NCI-H128 (cell line): ENCODE measurements around the gene USP28.
"Not testable (repeated sequence)": the region's sequence is repeated elsewhere in the genome, so short reads cannot be mapped to it uniquely, and the experiment has no call there.

ENCODE experiments used
- DNase-seq: peaks from one replicate; lab custom pipeline; 2025; ENCODE audit not compliant: unreplicated experiment; lab: John Stamatoyannopoulos, UW

Gene USP28, protein sequence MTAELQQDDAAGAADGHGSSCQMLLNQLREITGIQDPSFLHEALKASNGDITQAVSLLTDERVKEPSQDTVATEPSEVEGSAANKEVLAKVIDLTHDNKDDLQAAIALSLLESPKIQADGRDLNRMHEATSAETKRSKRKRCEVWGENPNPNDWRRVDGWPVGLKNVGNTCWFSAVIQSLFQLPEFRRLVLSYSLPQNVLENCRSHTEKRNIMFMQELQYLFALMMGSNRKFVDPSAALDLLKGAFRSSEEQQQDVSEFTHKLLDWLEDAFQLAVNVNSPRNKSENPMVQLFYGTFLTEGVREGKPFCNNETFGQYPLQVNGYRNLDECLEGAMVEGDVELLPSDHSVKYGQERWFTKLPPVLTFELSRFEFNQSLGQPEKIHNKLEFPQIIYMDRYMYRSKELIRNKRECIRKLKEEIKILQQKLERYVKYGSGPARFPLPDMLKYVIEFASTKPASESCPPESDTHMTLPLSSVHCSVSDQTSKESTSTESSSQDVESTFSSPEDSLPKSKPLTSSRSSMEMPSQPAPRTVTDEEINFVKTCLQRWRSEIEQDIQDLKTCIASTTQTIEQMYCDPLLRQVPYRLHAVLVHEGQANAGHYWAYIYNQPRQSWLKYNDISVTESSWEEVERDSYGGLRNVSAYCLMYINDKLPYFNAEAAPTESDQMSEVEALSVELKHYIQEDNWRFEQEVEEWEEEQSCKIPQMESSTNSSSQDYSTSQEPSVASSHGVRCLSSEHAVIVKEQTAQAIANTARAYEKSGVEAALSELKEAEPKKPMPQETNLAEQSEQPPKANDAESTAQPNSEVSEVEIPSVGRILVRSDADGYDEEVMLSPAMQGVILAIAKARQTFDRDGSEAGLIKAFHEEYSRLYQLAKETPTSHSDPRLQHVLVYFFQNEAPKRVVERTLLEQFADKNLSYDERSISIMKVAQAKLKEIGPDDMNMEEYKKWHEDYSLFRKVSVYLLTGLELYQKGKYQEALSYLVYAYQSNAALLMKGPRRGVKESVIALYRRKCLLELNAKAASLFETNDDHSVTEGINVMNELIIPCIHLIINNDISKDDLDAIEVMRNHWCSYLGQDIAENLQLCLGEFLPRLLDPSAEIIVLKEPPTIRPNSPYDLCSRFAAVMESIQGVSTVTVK

DNA sequence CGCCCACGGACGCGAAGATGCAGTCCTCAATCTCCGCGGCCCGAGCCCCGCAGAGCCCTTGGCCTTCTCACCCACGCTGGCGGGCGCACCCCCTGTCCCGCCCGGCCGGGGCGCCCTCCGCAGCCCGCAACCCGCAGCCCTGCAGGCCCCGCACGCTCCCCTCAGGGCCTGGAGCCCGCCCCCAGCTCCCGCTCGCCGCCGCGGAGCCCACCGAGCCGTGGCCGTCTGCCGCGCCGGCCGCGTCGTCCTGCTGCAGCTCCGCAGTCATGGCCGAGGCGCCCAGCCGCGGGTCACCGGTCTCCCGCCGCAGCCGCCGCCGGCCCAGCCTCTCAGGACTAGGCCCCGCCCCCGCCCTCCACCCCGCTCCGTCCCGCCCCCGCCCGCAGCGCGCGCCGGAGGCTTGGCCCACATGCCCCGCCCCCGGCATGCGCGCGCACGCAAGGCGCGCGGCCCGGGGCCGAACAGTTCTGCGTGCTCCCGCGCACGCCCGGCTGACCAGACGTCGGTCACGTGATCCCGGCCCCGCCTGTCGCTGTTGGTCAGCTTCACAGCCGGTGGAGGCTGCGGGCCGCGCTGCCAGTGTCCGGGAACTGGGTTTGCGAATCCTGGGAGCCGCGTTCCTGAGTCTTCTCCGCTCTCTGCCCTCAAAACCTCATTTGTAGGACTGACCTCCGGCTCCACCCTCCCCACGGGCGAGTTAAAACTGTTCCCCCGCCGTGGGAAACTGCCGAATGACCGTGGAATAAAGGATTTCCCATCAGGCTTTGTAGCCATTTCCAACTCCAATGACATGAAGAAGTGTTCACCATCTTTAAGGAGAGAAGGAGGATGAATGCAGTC, at the start of gene USP28:
TSS of gene USP28 (minus strand) at position 339 of the 840 bp plus-strand sequence. CDS start at position 268, 71 bp downstream.
- peak; percentile 89 for DNase-seq

DNA sequence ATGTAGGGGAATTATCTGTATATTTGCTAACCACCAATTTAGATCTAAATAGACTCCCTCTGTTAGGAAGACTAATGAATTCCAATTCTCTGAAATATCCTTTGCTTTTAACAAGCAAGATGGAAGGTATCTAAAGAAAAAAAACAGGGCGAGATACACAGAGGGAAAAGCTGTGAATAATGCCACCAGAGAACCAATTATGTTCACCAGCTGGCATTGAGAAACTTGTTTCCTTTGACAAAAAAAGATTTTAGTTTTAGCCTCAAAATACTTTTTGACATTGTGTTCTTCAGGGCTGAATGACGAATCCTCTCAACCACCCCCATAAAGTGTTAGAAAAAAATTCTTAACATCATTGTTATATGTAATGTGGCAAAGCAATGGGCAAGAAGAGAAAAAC, 48.2 kb upstream of the USP28 start:
- no peak for DNase-seq

DNA sequence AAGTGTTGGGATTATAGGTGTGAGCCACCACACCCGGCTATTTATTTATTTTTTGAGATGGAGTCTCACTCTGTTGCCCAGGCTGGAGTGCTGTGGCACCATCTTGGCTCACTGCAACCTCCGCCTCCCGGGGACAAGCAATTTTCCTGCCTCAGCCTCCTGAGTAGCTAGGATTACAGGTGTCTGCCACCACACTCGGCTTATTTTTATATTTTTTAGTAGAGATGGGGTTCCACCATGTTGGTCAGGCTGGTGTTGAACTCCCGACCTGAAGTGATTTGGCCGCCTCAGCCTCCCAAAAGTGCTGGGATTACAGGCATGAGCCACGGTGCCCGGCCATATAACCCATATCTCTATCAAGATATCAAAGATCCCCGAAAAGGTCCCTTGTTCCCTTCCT, 36.1 kb upstream of the USP28 start:
- not testable (repeated sequence) for DNase-seq

DNA sequence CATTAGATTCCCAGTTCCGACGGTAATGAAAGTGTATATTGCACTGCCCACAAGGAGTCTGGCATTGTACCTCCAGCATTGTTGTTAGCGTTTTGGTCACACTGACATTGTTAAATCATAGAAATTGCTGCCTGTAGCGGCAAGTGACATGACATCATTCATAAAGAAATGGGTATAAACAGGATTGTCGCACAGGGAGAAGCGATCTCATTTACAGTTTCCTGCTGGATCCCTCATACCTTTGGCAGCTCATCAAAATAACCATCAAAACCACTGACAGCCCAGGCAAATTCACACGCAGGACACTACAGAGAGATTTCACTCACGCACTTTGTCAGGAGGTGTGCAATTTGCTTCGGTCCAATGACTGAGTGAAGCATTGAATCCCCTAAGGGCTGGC, 32.7 kb upstream of the USP28 start:
- DNase-seq = no peak

DNA sequence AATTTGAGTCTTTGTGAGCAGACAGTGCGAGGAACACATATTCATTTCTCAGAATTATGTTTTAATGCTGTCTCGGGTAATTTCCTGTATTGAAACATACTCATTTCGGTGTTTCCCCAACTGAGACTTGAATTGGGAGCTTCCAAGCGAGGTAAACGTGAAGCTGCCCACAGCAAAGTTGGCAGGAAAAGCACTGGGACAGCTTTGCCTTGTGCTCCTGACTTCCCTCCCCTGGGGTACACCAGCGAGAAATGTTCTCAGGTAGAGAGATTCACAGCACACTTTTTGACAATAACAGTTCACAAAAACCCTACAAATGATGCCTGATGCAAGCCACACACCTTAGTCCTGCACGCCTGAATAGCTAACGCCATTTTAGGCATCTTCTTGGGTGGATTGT, 32.3 kb upstream of the USP28 start:
- no peak for DNase-seq

DNA sequence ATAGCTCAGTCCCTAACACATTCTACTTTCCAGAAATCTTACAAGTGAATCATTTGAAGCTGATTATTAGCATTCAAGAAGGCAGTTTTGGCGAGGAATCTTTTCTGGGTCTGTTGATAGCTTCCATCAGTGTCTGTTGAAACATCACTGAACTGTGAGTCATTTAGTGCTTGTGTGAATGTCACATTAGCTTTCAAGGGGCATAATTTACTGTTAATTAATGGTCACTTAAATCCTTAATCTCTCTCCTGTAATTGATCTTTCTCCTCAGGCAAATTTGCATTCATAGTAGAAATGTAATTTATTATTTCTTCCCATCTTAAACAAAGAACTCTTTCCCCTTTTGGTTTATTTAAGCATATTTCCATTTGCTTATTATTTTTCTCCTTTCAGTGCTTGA, 31.8 kb upstream of the USP28 start:
- DNase-seq = no peak

DNA sequence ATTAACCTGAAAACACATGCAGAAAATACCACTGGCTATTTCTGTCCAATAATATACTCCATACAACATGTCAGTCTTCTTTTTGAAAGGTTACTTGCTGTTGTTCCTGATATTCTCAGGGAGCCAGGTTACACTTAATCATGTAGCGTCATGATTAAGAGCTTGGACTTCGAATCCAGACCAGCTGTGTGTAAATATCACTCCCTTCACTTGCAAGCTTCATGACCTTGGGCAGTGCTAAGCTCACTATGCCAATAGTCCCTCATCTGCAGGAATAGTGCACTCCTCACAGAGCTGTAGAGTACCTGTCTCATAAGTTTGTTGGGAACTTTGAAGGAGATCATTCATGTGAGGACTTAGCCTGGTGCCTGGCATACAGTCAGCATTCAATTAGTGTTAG, 31.1 kb upstream of the USP28 start:
- DNase-seq = no peak

DNA sequence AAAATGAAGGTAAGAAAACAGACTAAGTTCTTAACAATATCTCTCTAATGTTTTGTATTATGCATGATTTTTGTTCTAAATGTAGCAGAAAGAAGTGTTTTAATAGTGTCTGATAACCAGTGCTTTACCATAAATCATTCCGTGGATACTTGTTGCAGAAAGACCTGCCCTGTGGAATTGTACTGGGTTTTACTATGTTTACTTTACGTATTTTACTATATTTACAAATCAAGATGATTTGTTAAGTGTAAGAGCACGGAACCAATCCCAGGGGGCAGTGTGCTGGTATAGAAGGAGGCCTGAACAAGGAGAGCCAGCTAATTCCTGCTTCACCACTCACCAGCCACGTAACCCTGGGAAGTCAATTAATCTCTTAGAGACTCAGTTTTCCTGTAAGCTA, 30.7 kb upstream of the USP28 start:
- DNase-seq = no peak

DNA sequence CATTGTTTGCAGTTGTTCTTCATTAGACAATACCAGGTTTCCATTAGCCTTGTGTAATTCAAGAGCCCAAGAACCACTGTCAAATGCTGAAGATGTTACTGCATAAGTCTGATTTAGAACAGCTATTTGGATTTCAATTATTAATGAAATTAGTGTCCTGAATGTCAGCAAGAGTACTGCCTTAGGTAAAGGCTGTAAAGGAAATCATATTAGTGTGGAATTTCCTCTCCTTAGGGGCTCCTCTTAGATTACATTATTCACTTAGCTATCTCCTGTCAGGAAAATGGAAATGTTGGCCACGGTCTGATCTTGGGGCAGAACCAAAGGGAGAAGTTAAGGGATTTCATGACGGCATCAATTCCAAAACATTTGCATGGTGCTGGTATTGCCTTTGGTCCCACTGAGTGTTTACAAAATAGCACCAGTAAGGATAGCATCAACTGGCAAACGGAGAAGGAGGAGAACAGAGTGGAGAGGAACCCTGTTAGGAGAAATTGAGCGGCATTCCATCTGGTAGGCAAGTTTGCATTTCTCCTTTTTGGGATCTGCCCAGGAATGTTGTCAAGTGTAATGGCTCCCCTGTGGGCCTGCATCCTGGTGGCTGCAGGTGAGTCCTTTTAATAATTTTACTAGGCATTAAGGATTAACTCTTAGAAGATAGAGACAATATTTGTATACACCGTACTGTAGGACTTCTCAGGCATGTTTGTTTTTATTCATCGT, 29.2 kb upstream of the USP28 start, which contains the start of gene HTR3B:
TSS of gene HTR3B (plus strand) at position 418 of the 723 bp plus-strand sequence. CDS start at position 556, 138 bp downstream.
- DNase-seq = no peak

DNA sequence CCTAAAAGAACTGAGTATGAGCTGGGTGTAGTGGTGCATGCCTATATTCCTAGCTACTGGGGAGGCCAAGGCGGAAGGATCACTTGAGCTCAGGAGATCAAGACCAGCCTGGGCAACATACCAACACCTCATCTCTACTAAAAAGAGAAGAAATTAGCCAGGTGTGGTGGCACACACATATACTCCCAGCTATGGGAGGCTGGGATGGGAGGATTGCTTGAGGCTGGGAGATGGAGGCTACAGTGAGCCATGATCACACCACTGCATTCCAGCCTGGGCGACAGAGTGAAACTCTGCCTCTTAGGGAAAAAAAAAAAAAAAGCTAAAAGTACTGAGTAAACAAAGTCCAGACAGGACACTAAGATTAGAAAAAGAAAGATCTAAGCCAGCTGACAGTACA, 25.8 kb upstream of the USP28 start:
- DNase-seq = no peak

DNA sequence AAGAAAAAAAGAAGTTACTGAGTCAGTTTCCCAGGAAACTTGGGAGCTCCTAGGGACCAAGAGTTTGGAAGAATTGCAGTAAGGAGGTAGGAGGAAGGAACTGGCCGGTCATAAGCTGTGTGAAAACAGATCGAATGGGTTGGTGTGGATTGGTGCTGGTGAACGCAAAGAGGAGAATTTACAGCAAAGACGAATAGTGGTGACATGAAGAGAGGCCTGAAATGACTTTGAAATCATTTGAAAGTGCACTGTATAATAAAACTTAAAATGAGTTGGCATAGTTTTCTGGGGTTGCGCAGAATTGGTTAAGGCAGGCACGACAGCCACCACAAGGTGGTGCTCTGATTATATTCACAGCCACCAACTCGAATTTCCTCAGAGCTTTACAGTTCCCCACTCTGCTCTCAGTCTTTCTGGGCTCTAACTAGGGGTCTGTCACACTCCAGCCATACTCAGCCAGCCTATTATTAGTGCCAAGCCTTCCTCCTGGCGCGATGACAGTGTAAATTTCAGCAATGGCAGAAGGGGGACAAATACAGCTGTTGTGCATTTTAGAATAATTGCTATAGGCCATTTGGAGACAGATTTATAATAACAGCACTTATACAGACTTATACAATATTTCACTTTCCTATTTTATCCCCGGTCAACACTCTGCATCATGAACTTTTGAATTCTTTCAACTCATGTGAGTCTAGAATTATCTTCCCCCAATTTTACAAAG, 20.9 kb upstream of the USP28 start:
- DNase-seq = peak; percentile 42

DNA sequence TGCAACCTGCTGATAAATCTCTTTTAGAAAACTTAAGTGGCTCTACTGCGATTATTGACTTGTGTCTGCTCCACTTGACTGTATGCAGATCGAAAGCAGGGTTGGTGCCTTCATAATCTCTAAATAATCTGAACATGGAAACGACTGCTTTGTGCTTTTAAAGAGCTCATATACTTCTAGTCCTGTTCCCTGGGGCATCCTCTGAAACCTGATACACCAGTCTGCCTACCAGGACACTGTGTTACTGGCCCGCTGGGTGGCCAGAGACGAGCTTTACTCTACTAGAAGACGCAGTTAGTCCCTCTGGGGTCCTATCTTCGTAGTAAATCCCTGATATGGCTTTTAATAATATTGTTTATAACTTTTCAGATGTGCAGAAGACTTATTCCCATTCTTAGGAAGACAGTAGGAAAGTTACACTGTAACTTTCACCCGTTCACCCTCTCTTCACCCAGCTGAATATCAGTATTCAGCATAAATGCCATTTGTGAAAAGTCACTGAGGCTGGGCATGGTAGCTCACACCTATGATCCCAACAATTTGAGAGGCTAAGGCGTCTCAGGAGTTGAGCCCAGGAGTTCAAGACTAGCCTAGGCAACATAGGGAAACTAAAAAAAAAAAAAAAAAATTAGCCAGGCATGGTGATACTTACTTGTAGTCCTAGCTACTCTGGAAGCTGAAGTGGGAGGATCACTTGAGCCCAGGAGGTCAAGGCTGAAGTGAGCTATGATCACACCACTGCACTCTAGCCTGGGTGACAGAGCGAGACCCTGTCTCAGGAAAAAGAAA, 20.2 kb upstream of the USP28 start:
- peak; percentile 27 for DNase-seq

DNA sequence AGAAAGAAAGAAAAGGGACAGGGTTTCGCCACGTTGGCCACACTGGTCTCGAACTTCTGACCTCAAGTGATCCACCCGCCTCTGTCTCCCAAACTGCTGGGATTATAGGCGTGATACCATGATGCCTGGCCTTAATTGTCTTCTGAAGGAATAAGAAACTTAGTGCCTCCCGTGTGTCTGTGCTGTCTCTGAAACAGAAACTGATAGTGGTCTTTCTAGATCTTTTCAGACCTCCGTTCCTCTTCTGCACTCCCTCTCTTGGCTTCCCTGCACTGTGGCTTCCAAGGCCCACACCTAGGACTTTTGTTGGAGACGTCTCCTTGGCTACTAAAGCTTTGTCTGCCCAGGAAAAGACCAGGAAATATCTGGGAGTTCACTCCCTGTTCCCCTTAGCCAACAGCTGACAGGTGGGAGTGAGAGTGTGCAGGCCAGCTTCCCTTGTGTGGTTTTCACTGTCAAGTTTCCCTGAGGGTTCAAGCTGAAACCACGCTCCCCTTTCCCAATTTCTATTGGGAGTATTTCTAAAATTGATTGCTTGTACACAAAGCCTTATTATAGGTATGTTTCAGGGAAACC, 19.1 kb upstream of the USP28 start:
- DNase-seq = no peak

DNA sequence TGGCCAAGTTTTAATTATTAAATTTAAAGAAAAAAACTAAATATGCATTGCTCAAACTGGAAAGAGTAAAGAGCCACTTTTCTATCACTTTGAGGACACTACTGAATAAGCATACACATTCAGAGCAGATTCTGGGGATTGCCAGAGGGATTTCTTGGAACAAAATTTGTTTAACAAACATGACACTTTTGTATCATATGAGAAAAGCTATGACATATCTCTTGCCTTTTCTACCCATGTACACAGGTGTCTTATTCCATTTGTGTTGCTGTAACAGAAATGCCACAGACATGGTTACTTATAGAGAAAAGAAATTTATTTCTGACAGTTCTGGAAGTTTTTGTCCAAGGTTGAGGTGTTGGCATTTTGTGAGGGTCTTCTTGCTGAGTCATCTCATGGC, 13.5 kb upstream of the USP28 start:
- DNase-seq = no peak

DNA sequence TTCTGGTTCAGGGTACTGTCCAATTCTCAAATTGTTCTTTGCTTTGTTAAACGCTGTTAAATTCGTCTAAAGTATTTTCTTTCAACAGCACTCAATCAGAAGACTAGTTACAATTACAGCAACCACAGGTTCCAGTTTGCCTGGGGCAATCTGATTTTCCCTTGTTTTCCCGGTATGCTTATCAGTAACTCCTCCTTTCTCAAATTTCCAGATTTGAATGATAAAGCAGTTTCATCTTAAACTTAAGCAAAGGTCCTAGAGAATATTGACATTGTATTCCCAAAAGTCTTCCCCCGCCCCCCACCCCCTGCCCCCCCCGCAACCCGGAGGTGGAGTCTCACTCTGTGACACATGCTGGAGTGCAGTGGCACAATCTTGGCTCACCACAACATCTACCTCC, 10.5 kb upstream of the USP28 start:
- DNase-seq = no peak

DNA sequence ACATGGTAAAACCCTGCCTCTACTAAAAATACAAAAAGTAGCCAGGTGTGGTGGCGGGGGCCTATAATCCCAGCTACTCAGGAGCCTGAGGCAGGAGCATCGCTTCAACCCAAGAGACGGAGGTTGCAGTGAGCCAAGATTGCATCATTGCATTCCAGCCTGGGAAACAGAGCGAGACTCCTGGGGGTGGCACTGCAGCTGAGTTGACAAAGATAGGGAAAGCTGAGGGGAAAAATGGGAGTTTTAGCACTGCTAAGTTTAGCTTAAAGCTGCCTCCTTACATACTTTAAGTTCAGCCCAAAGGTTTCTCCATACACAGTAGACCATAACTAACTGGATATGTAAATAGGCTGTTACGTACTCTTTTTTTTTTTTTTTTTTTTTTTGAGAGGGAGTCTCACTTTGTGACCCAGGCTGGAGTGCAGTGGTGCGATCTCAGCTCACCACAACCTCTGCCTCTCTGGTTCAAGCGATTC, 9.0 kb upstream of the USP28 start:
- no peak for DNase-seq

DNA sequence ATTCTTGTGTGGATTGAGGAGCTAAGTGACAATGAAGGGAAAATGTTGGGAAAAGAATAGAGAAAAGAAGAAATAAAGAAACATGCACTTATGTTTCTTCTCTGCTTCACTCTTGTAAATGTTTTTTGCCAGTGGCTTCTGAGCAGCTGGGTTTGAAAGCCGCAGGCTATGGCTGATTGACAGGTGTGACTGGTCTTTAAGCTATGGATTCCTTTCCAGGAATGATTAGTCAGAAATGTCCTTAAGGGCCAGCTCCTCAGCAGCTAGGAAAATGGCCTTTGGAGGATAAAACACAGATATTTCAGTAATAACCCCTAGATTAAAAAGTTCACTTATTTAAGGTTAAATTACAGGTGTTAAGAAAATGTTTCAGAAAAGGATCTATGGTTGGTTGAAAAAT, 6.5 kb upstream of the USP28 start:
- DNase-seq = no peak

DNA sequence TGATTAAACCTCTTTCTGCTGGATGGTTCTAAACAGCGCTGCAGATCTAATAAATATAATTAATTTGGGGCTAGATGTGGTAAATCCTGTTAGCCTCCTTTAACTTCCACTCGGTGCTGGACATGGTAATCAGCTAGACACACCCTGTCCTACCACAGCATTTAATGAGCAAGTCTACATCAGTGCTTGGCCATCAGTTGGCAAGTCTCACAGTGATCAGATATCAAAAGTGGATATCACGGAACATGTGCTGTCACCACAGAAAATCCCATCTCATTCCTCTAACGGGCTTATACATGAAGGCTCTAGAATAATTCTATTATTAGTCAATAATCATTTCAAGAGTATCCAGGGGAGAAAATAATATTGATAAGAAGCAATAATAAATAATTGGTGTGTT, 5.6 kb upstream of the USP28 start:
- no peak for DNase-seq
